ENCODE results near the gene TMEM252. TPM values are rescaled to one million over a fixed set of nuclear protein-coding genes. Genes with fewer than 3 reads are reported as not detected.
A peak's percentile ranks its signal among the peaks of the same experiment; 100 is the strongest.

Gene TMEM252
- total RNA-seq (not detected in 2 replicates), polyA plus RNA-seq (0.76 TPM in 1 of 2 replicates, not detected in the other)

DNA sequence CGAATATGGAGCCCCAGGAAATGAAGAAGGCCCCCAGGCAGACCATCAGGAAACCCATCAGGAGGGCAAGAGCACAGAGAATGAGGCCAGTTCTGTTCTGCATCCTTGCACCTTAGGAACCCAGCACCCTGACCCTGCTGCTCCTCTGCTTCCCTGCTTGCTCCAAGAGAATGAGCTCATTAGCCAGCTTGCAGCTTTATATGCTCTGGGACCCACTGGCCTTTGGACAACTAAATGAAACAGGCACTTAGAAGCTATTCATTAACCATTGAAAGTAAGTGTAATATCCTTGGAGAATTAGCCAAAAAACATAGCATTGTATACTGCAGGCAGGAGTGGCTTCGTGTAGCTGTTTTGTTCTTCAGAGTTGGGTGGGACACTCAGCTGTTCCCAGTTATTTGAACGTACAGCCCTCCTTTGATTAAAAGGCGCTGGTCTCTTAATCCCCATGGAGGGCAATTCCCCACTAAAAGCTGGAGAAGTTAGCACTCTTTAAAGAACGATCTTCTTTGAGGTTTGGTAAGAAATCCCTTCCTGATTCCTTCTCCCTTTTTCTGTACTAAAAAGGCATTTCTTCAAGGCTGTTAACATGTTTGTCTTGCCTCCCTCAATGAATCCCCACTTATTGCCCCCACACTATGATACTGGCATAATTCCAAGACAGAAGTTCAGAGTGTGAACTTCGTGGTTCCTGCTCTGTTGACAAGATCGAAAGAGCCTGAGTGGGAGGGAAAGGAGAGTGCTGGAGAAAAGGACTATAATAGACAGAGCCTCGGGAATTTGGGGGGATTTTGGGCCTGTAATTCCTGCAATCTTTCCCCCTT, at the start of gene TMEM252:
Gene TMEM252 (minus strand): TSS at position 172 of the 824 bp plus-strand sequence. CDS start 69 bp downstream, at position 103.
- no peaks in the 10 kb centered on the region for H3K36me3 ChIP-seq
- no peak within 1 kb of the TSS for H3K27ac ChIP-seq
- H3K4me3 ChIP-seq, result no peak within 1 kb of the TSS
- H3K4me1 ChIP-seq (ENCODE audit: low read depth), result peaks cover 8% of the 10 kb centered on the region
- DNase-seq (ENCODE audit: low read depth in 1 of 2, low spot score in 1 of 2), result peak in 1 of 2 donors; percentile 37
- no peak for TF ChIP-seq CTCF (IDR thresholded peaks at IDR 0.05; ENCODE audit: low read depth, low read length)
- H3K9me3 ChIP-seq (ENCODE audit: low read depth), result no peaks in the 10 kb centered on the region
- H3K27me3 ChIP-seq, result no peaks in the 10 kb centered on the region

- Histone ChIP-seq H3K4me1 (ENCODE audit: low read depth) (no peaks in the 10 kb centered on the region), H3K4me3 (no peak overlapping the region), H3K27me3 (no peaks in the 10 kb centered on the region), H3K27ac (no peak overlapping the region), H3K36me3 (no peaks in the 10 kb centered on the region), H3K9me3 (ENCODE audit: low read depth) (no peaks in the 10 kb centered on the region)
- DNase-seq (ENCODE audit: low read depth in 1 of 2, low spot score in 1 of 2), result no peak
- no peak for TF ChIP-seq CTCF (IDR thresholded peaks at IDR 0.05; ENCODE audit: low read depth, low read length)
Measured at GRCh38 chr9:68585034-68585761, 44.5 kb upstream of the TMEM252 start.

DNA sequence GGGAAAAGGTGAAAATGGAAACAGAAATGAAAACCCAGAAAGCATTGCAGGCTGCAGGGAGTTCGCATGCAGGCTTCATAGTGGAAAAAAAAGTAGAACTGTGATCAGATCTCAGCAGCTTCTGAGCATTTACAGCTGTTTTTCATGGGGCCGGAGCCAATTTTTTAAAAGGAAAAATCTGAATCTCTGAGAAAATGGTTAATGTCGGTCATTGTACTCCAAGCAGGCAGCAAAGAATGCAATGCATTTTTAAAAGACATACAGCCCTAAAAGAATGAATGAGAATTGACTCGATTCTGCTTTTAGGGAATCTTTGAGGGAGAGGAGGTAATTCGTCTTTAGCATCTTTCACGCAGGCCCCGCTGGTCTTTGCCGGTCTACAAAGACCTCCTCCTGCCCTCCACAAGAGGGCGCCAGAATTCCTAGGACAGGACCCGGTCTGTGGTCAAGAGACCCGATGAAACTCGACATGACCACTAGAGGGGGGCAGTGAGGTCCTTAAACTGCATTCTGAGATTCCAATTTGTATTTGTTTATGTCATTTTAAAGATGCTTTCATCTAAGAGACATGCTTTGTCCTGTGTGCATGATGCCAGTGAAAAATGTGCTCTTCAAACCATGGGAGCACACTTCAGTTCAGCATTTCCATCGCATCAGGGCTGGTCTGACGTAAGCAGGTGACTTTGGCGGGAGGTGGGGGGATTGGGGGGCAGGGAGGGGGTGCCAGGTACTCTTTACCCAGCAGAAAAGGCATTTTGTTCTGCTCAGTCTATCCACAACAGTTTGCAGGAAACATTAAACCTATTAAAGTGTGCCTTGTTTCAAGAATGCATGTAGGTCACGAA, 43.7 kb upstream of the TMEM252 start:
- DNase-seq (ENCODE audit: low read depth in 1 of 2, low spot score in 1 of 2), result peak; percentile 93
- no peak overlapping the region for H3K27ac ChIP-seq

GRCh38 chr9:68581696-68582095, 41.0 kb upstream of the TMEM252 start:
- TF ChIP-seq CTCF (IDR thresholded peaks at IDR 0.05; ENCODE audit: low read depth, low read length), result no peak
- Histone ChIP-seq H3K27me3 (no peaks in the 10 kb centered on the region), H3K27ac (no peak overlapping the region), H3K4me3 (no peak overlapping the region), H3K9me3 (ENCODE audit: low read depth) (no peaks in the 10 kb centered on the region), H3K4me1 (ENCODE audit: low read depth) (no peaks in the 10 kb centered on the region), H3K36me3 (no peaks in the 10 kb centered on the region)
- DNase-seq (ENCODE audit: low read depth in 1 of 2, low spot score in 1 of 2), result no peak

More for the DNA sequence above, 43.7 kb upstream of the TMEM252 start:
- Histone ChIP-seq H3K36me3 (no peaks in the 10 kb centered on the region), H3K9me3 (ENCODE audit: low read depth) (no peaks in the 10 kb centered on the region), H3K4me1 (ENCODE audit: low read depth) (no peaks in the 10 kb centered on the region), H3K4me3 (no peak overlapping the region), H3K27me3 (no peaks in the 10 kb centered on the region)
- TF ChIP-seq CTCF (IDR thresholded peaks at IDR 0.05; ENCODE audit: low read depth, low read length), result peak; percentile 100
